Activated T-cell treated with anti-CD3 and anti-CD28 coated beads, Interleukin-2, amount 50 U/mL, for 1 hour (primary cell): ENCODE data around the gene CDH8.
"Not testable (repeated sequence)": the region's sequence is repeated elsewhere in the genome, so short reads cannot be mapped to it uniquely, and the experiment has no call there.

Source experiments
- DNase-seq: peaks from one replicate; pipeline ENCODE4 v3.0.0-alpha.2; 2020

Gene CDH8

GRCh38 chr16:61834082-61834481 lies 202.2 kb downstream of the CDH8 start:
- DNase-seq, result no peak

- DNase-seq, result no peak
Observed at GRCh38 chr16:61831351-61831917, 204.8 kb downstream of the CDH8 start.

GRCh38 chr16:61829631-61830030 lies 206.6 kb downstream of the CDH8 start:
- DNase-seq, result no peak

- no peak for DNase-seq
Observed at GRCh38 chr16:61823326-61823725, 212.9 kb downstream of the CDH8 start.

GRCh38 chr16:61820820-61821219 lies 215.4 kb downstream of the CDH8 start:
- no peak for DNase-seq

GRCh38 chr16:61820398-61820797 lies 215.8 kb downstream of the CDH8 start:
- no peak for DNase-seq

GRCh38 chr16:61818850-61819249 lies 217.4 kb downstream of the CDH8 start:
- DNase-seq, result no peak

GRCh38 chr16:61817583-61818278 lies 218.5 kb downstream of the CDH8 start:
- DNase-seq, result no peak

GRCh38 chr16:61814726-61815347 lies 221.4 kb downstream of the CDH8 start:
- DNase-seq, result no peak

GRCh38 chr16:61813339-61813738 lies 222.9 kb downstream of the CDH8 start:
- no peak for DNase-seq

- no peak for DNase-seq
Observed at GRCh38 chr16:61812251-61812650, 224.0 kb downstream of the CDH8 start.

GRCh38 chr16:61807551-61807950 lies 228.7 kb downstream of the CDH8 start:
- DNase-seq, result no peak

- DNase-seq, result not testable (repeated sequence)
Observed at GRCh38 chr16:61801217-61801616, 235.0 kb downstream of the CDH8 start.

GRCh38 chr16:61798741-61799140 lies 237.5 kb downstream of the CDH8 start:
- DNase-seq, result no peak

- DNase-seq, result no peak
Observed at GRCh38 chr16:61797961-61798507, 238.2 kb downstream of the CDH8 start.

GRCh38 chr16:61797296-61797795 lies 238.9 kb downstream of the CDH8 start:
- no peak for DNase-seq

GRCh38 chr16:61792194-61792909 lies 243.9 kb downstream of the CDH8 start:
- DNase-seq, result no peak

- DNase-seq, result no peak
Observed at GRCh38 chr16:61791464-61791863, 244.8 kb downstream of the CDH8 start.

- DNase-seq, result not testable (repeated sequence)
Observed at GRCh38 chr16:61781855-61782254, 254.4 kb downstream of the CDH8 start.

- DNase-seq, result no peak
Observed at GRCh38 chr16:61780161-61780560, 256.1 kb downstream of the CDH8 start.

GRCh38 chr16:61770301-61770700 lies 265.9 kb downstream of the CDH8 start:
- no peak for DNase-seq

GRCh38 chr16:61763991-61764390 lies 272.2 kb downstream of the CDH8 start:
- DNase-seq, result no peak

GRCh38 chr16:61763013-61763412 lies 273.2 kb downstream of the CDH8 start:
- DNase-seq, result no peak
